Measurements from ENCODE around the gene NSDHL.
"Not testable (repeated sequence)": the region's sequence is repeated elsewhere in the genome, so short reads cannot be mapped to it uniquely, and the experiment has no call there.

Gene NSDHL

DNA sequence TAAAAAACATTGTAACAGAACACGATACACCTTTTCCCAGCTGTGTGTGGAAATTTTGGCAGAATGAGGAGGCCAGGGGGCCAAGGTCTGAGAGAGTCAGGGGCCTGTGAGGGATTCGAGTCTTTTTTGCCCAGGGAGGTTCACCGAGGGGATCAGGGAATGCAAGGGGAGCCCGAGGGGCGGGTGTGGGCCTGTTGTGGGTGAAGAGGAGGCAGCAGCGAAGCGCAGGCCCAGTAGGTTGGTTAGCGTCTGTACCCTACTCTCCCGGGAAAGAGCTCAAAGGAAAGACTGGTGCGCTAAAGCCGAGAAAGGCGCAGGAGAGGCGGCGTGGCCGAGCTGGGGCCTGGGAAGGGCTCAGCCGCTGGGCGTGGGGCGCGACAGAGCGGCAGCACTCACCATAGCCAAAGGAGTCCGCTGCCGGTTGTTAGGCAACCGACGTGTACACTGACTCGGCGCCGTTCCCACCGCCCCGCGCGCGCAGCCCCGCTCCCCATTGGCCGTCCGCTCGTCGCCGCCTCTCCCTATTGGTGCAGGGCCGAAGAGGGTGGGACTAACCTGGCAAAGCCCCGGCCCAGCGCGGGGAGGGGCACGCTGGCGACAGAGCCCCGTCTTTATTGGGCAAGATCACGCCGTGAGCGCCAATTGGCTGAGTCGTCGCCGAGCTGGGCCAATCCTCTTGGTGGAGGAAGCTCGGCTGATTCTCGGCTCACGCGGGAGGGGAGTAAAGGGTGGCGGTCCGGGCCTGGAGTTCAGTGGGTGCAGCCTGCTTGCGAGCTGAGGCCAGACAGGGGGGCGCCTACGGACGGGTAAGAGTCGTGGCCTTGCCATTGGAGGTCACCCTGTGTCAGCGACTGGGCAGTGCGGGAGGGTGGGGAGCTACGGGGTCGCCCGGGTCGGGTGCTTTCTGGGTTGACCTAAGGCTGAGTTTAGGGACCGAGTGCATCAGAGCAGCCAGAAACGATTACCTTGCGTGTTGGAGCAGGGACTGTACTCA lies at the start of gene NSDHL, which contains the start of gene CETN2:
NSDHL (plus strand) TSS at position 752 of the 994 bp plus-strand sequence. CDS start 15,262 bp downstream, outside the sequence.
CETN2 (minus strand) TSS at position 446 of the 994 bp plus-strand sequence; CDS start at position 399, 47 bp downstream.
- H3K27ac ChIP-seq, result peak within 1 kb of the TSS; percentile 9

DNA sequence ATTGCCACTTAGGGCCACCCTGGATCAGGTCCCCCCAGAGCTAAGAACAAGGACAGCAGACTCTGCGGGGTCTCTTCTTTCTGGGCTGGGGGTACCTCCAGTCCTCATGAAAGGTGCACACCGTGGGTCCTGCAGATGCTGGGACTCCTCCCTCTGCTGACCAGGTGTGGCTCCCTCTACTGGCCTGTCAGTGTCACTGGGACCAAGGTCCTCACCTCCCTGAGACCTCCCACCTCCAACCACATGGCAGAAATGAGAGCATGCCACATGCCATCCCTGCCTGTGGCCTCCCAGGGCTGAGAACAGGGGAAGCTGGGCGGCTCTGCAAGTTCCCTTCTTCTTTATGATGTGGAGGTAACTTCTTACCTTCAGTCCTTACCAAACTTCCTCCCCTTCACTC lies 43.8 kb upstream of the NSDHL start:
- DNase-seq (ENCODE audit: low read depth, low spot score); H3K27ac ChIP-seq: not testable (repeated sequence)

More for the DNA sequence above, at the start of gene NSDHL, which contains the start of gene CETN2:
- peak; percentile 75 for DNase-seq (ENCODE audit: low read depth, low spot score)

DNA sequence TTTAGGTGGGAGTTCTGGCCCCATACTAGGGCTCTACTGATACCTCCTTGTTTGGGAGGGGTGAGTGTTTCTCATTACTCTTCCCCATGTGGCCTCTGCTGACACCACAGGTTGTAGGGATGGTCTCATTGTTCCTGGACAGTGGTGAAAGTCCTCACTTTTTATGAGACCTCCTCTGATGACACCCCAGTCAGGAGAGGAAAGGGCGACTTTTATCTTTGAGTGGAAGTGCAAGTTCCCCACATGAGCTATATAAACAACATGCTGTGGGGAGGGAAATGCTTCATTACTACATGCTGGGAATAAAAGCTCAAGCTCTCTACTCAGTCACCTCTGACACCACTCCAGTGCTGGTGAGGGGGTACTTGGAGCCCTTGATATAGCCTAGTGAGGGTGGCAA lies 31.9 kb upstream of the NSDHL start:
- H3K27ac ChIP-seq, result no peak overlapping the region
- no peak for DNase-seq (ENCODE audit: low read depth, low spot score)

DNA sequence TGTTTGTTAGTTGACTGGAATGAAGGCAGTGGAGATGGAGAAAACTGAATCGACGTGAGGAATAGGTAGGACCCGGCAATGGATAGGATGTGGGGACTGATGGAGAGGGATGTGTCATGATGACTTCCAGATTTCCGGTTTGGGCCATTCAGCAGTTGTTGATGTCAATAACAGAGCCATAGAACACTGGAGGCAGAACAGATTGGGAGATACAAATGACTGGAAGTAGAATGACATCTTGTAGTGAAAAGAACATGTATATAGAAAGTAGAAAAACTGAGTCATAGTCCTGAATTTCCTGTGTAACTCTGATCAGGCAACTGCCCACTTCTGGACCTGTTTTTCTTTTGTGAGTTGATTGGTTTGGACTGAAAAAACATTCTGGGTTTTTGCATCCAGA lies 24.8 kb upstream of the NSDHL start:
- H3K27ac ChIP-seq, result no peak overlapping the region
- DNase-seq (ENCODE audit: low read depth, low spot score), result no peak

DNA sequence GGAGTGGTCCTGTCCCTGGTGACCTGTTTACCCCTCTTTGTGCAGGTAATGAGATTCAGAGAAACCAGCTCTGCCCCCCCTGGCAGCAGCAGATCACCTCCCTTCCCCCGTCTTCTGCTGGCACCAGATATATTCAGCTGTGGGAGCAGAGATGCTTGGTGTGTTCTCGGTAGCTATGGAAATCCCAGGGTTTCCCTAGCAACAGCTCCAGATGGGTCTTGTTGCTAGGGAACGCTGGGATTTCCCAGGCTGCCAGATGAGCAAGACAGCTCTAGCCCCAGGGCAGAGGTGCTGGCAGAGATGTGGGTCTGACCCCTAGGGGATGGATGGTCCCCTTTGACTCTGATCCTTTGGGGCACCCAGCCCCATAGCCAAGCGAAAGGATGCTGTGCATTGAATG lies 20.5 kb upstream of the NSDHL start:
- no peak for DNase-seq (ENCODE audit: low read depth, low spot score)
- H3K27ac ChIP-seq, result no peak overlapping the region

DNA sequence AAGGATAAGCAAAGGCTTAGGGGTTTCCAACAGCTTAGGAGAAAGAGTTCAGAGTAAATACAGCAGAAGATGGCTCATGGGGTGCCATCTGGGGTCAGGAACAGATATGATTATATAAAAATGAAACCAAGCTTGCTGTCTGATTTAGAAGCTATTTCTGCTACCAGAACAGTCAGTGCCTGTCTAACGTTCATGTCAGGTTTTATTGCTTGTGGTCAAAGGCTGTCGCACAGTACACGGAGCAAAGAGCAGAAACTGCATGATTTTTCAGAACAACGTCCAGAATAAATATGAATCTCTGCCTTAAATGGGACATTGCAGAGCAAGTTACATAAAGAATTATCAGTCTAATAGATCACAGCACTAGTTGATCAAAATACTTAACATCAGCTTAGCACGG lies 17.7 kb upstream of the NSDHL start:
- DNase-seq (ENCODE audit: low read depth, low spot score), result no peak

DNA sequence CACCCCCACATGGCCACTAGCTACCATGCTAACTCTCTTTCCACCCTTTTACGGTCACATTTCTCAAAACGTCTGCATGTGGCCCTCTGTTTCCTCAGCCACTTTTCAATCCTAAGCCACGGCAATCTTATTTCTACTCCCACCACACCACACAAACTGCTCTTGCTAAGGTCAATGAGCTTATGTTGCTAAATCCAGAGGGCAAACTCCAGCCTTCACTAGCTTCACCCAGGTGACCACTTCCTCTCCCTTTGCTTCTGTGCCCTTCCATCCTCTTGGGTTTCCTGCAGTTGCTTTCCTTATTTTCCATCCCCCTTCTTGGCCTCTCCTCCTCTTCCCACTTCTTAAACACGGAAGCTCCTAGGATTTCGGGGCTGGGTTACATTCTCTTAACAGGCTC lies 16.8 kb upstream of the NSDHL start:
- no peak for DNase-seq (ENCODE audit: low read depth, low spot score)

More for the DNA sequence above, 17.7 kb upstream of the NSDHL start:
- H3K27ac ChIP-seq, result no peak overlapping the region

DNA sequence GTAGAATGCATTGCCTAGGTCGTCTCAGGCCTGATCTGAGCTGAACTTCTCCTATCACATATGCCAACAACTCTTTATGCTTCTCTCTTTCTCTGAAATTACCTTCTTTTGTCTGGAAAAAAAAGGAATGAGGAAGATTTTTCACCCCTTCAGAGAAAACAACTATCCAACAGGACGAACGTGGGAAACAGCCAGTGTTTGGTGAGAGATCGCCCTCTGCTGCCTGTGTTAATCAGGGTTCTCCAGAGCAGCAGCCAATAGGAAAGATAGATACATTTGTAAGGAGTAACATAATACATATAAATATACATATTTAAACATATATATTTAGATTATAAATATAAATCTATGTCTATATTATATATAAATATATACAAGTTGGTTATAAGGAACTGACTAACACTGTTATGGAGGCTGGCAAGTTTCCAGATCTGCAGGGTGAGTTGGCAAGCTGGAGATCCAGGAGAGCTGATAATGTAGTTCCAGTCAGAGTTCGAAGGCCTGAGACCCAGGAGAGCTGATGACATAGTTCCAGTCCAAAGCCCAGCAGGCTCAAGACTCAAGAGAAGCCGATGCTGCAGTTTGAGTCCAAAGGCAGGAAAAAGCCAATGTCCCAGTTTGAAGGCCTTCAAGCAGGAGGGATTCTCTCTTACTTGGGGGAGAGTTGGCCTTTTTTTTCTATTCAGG lies 13.6 kb upstream of the NSDHL start:
- H3K27ac ChIP-seq, result no peak overlapping the region
- no peak for DNase-seq (ENCODE audit: low read depth, low spot score)

More for the DNA sequence above, 16.8 kb upstream of the NSDHL start:
- H3K27ac ChIP-seq, result no peak overlapping the region

DNA sequence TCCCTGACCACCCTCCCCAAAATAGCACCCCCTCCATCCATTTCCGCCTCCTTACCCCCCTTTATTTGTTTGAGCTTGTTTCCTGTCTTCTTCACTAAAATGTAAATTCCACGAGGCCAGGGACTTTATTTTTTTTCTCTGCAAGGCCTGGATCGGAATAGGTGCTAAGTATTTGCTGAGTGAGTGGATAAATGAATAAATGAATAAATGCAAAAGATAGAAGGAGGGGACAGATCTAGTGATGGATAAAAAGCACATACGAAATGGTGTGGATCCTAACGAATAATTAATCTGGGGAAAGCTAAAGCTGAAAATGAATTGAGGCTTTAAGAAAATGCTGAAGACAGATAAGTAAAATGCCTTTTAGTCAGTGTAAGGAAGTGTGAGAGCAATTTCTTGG lies 12.5 kb upstream of the NSDHL start:
- no peak overlapping the region for H3K27ac ChIP-seq
- DNase-seq (ENCODE audit: low read depth, low spot score), result no peak

DNA sequence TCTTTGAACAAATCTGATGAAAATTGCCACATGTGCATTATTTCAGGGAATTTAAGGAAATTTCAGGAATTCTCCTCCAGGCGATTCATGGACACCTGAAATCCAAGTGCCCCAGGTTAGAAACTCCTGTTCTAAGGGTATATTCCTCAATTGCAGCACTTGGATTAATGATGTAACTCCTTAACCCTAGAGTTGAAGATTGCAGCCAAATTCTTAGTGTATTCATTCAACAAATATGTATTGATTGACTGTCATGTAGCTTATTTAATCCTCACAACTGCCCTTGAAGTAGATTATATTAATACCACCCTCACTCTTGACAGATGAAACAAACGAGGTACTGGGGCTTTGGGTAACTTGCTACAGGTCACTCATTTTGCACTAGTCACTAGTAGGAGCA lies 11.6 kb upstream of the NSDHL start:
- no peak for DNase-seq (ENCODE audit: low read depth, low spot score)
- H3K27ac ChIP-seq, result peak overlapping the region; percentile 28

DNA sequence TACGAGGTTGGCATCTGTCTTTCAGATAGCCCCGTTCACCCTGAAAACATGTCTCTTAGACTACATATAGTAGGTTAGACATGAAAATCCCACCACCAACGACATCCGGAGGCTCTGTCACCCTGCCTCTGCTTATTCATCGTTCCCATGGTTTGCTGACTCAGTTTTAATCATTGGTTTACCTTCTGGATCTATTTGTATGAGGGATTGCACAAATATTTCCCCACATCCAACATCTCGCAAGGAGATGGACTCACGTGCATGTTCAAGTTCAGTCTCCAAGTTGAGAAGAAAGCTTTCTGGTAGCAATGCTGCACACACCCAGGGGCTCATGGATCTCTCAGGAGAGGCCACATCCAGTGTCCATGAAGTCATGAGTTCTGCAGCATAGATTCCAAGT lies 11.1 kb upstream of the NSDHL start:
- peak overlapping the region; percentile 28 for H3K27ac ChIP-seq
- DNase-seq (ENCODE audit: low read depth, low spot score), result peak; percentile 18

DNA sequence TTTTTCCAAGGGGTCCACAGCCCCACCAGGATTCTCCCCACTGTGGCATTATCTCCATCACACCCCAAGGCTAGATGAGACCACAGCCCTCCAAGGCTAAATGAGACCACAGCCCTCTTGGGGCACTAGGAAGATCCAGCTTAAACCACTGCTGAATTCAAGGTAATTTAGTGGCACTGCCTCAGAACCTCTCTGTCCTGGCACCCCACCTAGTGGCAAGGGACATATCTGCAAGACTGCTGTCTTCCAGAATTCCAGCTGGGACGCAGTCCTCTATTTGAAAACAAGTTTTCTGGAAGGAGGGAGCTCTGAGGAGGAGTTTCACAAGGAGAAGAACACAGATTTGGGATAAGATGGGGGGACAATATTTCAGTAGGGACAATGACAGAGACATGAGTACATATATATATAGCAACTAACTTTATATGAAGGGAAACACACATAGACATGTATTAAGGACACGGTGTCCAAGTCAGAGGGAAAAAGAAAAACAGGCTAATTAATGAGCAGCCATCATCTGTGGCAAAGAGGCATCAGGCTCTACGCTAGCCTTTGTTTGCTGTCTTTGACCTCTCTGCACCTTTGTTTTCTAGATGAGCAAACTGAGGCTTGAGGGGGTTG lies 9.6 kb upstream of the NSDHL start:
- no peak for DNase-seq (ENCODE audit: low read depth, low spot score)

DNA sequence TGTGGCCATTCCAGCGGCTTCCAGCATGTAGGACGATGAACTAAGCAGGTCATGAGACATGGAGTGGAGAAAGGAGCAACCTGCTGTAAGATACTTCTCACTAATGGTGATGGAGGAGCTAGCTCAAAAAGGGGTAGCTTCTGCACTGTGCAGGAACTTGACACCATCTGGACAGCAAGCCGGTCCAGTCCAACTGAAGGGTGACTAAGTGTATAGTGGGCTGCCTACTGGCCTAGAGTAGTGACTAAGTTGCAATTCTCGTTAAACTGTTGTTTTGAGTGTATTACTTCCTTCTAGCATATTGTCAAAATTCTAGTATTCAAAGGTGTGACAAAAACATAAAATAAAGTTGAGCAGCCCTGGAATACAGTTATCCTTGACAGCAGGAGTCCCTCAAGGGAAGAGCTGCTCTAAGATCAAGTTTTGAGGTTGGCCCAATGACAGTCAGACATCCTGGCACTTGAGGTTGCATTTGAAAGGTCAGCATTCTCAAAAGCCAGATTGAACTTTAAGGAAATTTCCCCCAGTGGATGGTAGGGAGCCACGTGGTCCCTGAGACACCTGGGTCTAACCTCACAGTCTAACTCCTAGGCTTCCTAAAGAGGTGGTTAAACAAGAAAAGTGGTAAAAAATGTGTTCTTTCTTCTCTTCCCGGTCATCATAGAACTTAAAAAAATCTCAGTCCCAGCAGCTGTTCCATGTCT lies 8.3 kb upstream of the NSDHL start:
- H3K27ac ChIP-seq, result no peak overlapping the region
- no peak for DNase-seq (ENCODE audit: low read depth, low spot score)

More for the DNA sequence above, 9.6 kb upstream of the NSDHL start:
- H3K27ac ChIP-seq, result no peak overlapping the region

DNA sequence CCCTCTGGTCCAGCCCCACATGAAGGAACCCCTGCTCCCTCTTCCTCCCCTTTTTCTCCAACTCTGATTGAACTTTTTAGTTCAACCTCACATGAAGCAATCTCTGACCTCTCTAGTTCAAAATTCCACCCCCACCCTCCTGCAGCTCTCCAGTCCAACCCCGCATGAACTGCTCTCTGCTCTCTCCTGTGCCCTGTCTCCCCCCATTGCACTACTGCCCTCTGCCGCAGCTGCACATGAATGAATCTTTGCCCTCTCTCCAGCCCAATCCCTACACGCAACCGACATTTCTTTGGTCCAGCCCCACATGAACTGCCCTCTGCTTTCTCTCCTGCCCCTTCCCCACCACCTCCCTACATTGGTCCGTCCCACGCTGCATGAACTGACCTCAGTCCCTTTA lies 7.2 kb upstream of the NSDHL start:
- DNase-seq (ENCODE audit: low read depth, low spot score), result no peak
- no peak overlapping the region for H3K27ac ChIP-seq

DNA sequence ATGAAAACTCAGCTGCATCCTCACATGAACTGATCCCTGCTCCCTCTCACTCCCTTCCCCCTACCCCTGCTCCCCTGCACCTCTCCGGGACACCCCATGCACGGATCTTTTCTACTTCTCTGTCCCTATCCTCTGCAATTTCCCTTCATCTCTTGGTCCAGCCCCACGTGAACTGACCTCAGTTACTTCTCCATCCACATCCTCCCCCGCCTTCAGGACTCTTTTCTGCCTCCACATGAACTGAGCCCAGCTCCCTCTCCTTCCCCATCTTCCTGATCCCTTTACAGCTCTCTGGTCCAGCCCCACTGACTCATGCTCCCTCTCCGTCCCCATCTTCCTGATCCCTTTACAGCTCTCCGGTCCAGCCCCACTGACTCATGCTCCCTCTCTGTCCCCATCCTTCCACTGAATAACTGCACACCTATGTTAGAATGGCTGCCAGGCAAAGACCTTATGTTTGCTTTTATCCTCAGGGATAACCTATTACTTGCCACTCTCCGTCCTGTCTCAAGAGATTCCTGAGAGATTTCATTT lies 6.0 kb upstream of the NSDHL start:
- DNase-seq (ENCODE audit: low read depth, low spot score), result peak; percentile 12
- H3K27ac ChIP-seq, result no peak overlapping the region

DNA sequence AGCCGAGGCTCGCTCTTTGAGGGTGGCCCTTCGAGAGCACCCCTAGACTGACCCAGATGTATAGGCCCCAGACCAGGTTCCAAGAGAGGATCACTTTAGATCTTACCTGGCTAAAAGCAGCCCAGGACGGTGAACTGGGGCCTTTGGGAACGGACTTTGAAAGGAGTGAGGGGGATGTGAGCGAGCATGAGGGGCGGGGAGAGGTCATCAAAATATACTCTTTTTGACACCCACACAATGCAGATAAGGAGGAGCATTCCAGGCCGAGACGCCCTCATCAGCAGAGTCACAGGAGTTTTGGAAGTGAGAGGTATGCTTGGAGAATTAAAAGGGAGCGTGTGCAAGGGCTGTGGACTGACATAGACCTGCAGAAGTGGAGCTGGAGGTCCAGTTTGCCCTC lies 528 bp downstream of the NSDHL start:
- H3K27ac ChIP-seq, result peak overlapping the region; percentile 9
- DNase-seq (ENCODE audit: low read depth, low spot score), result no peak

DNA sequence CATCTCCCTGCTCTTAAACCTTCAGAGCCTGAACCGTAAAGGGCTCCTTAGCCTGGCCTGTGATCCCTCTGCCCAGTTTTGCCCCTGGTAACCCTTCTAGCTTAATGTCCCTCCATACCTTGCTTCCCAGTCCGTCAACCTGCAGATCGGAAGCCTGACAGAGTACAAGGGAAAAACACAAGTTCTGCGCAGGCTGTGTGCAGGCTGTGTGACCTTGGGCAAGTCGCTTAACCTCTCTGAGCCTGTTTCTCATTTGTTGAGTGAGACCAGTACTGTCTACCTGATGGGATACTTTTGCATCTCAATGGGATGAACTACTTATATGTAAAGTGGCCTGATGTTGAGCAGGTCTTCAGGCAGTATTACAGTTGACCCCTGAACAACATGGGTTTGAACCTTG lies 1.7 kb downstream of the NSDHL start:
- no peak overlapping the region for H3K27ac ChIP-seq
- no peak for DNase-seq (ENCODE audit: low read depth, low spot score)

DNA sequence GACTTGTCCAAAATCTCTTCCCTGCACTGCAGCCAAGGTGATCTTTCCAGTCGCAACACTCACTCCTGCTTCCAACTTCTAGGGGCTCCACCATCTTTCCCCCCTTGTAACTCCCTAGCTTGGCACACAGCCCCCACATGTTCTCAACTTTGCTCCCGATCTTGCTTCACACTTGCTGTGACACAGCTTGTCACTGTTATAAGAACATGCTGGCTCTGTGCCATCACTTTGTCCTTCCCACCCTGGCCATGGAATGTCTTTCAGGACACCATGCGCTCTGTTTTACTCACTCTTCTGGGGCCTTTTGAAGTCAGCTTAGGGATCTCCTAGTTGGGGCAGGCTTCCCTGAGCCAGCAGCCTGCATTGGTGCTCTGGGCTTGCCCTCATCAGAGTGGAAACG lies 2.5 kb downstream of the NSDHL start:
- no peak overlapping the region for H3K27ac ChIP-seq

DNA sequence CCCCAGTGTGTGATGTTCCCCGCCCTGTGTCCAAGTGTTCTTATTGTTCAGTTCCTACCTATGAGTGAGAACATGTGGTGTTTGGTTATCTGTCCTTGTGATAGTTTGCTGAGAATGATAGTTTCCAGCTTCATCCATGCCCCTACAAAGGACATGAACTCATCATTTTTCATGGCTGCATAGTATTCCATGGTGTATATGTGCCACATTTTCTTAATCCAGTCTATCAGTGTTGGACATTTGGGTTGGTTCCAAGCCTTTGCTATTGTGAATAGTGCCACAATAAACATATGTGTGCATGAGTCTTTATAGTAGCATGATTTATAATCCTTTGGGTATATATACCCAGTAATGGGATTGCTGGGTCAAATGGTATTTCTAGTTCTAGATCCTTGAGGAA lies 4.6 kb downstream of the NSDHL start:
- DNase-seq (ENCODE audit: low read depth, low spot score); H3K27ac ChIP-seq: not testable (repeated sequence)

More for the DNA sequence above, 2.5 kb downstream of the NSDHL start:
- no peak for DNase-seq (ENCODE audit: low read depth, low spot score)
